GM18858 (cell line): ENCODE data around the gene EPHA2.
"Not testable (repeated sequence)": the region's sequence is repeated elsewhere in the genome, so short reads cannot be mapped to it uniquely, and the experiment has no call there.

Experiments
- ATAC-seq: cut with Tn5 transposase; IDR thresholded peaks from one replicate; pipeline ENCODE4 v1.9.1; 2021; ENCODE audit not compliant: unreplicated experiment

Gene EPHA2

DNA sequence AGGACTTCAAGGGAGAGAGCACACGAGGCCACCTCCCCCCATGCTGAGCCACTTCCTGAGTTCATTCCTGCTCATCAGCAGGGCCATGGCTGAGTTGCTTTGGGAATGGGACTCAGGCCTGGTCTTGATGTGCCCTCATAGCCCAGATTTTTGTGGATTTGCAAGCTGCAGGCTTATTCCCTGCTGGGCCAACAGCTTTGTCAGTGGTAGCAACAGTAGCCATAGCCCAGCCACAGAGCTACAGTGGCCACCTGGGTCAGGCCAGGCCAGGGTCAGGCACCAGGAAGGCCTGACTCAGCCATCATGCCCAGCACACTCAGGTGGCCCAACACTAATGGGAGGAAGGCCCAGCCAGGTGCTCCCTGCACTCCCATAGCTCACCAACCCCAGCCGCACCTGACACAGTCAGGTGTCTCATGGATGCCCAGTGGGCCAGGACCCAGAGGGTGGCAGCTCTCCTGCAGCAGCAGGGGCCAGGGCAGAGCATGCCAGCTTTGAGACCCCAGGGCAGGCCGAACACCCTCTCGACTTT, 33.5 kb downstream of the EPHA2 start:
- ATAC-seq, result no peak

DNA sequence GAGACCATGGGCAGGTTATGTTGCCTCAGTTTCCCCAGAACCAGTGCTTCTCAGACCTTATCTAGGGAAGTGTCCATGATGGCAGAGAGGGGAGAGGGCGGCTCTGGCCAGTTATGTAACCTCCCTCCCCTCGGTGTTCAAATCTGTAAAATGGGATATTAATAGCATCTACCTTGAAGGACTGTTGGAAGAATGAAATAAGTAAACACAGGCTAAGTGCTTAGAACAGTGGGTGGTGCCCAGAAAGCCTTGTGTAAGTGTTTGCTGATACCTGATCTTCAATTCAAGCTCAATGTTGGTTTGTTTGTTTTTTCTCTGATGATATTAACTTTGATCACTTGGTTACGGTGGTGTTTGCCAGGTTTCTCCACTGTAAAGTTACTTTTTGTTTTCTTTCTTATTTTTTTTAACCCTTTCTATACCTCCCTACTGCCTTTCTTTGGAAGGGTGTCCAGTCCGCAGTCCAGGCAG, 34.9 kb downstream of the EPHA2 start:
- ATAC-seq, result no peak

DNA sequence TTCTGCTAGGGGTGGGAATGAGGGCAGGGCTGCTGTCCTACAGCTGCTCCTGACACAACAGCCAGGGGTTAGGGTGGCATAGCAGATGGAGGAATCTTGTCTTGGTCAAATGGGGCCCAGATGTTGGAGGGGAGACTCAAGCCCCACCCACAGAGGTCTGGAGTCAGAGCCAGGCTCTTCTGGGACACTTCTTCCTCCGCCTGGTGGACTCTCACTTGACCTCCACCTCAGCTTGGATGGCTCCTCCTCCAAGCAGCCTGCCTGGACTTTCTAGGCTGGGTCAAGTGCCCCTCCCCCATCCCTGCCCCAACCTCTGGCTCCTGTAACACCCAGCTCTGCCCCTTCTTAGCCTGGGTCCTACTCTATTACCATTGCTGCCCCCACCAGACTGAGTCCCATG, 35.5 kb downstream of the EPHA2 start:
- no peak for ATAC-seq

DNA sequence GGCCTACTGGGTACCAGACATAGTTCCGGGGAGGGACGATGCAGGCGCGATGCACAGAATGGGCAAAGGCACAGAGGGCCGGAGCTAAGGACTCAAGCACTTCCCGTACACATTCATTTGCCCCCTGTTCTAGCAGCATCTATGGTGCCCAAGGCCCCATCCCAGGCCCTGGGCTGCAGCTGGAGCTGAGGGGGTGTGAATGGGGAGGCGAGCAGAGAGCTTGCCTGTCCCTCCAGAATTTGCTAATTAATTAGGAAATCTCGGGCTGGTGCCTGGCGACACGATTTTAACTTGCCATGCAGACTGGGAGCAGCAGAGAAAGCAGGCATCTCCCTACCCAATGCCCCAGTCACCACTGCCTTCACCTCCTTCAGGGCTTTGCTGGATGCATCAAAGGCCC, 35.9 kb downstream of the EPHA2 start:
- no peak for ATAC-seq

DNA sequence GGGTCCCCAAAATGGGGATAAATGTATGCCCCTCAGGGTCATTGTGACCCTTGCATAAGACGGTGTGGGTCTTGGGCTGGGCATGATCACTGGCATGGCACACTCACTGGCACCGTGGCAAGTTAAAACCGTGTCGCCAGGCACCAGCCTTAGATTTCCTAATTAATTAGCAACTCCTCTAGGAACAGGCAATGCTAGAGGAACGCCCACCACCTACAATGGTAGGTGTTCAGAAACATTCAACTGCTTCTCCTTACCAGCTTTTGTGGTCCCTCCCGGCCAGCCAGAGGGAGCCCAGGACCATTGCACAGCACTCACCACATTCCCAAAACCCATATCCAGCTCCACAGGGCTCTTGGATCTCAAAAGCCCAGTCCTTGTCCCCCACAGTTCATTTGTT, 36.4 kb downstream of the EPHA2 start:
- ATAC-seq, result no peak

DNA sequence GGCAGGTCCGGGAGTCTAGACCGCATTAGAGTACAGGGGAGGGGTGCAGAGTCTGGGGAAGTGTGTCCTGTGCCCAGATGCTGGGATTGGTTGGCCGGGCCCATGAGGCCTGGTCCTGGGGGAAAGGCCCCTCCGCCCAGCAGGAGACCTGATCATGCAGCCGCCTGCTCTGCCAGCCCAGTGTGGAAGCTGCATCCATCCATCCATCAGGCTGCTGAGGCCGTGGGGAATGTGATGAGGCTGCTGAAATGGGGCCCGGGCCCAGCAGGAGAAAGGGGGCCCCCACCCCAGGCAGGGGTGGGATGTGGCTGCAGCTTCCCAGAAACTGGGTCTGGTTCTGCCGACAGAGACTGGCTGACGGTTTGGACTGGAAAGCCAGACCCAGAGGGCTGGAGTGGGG, 37.2 kb downstream of the EPHA2 start:
- ATAC-seq, result no peak

DNA sequence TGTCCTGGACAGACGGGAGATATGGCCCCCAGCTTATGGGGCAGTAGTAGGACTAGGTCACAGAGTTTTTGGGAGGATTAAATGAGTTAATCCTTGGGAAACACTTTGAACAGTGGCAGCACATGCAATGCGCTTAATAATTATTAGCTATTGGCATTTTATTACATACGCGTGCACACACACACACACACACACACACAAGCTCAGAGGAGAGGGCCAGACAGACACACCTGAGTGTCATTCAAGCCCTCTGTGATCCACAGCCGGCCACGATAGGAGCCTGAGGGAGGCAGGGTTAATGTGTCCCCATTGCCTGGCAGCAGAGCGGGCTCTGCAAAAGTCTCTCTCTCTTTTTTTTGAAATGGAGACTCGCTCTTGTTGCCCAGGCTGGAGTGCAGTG, 37.9 kb downstream of the EPHA2 start:
- ATAC-seq, result no peak

DNA sequence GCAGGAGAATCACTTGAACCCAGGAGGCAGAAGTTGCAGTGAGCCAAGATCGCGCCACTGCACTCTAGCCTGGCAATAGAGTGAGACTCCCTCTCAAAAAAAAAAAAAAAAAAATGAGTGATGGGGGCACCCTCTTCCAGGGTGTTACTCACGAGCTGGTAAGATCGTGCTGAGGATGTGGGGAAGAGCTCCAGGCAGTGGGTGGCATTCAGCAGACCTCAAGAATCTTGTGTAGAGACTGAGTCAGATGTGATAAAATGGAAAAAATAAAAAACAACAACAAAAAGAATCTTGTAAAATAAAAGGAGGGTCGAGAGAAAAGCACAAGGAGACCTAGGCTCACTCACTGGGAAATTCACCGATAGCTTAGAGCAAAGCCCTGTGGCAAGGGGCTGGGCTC, 38.5 kb downstream of the EPHA2 start:
- ATAC-seq, result no peak

DNA sequence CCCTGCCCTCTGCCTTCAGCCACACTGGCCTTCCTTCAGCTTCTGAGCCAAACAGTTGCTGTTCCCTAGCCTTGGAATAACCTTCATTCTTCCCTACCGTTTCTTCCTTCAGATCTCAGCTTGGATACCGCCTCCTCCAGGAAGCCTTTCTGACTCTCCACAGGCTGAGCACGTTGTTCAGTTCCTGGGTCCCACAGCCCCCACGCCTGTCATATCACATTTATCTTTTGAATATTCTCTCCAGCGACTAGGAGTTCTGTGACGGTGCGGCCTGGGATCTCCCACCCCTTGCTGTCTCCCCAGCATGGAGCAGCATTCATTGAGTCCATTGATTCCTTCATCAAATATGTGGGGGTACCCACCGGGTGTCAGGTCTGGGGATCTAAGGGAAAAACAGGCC, 39.2 kb downstream of the EPHA2 start:
- ATAC-seq, result no peak

DNA sequence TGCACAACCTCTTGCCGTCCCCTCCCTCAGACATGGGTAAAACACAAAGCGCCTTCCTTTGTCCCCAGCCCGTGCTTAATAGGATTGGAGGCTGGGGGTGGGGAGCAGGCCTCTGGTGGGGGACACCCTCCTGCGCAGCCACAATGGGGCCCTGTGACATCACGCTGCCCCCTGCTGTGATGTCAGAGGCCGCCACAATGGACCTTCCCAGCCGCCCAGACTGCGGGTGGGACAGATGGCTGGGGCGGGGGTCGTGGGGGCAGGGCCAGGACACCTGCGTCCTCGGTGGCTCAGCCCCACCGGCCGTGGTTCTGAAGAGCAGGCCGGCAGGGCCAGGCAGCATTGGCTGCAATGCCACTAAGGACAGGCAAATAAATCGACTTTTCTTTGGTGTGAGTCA, 39.9 kb downstream of the EPHA2 start:
- no peak for ATAC-seq

DNA sequence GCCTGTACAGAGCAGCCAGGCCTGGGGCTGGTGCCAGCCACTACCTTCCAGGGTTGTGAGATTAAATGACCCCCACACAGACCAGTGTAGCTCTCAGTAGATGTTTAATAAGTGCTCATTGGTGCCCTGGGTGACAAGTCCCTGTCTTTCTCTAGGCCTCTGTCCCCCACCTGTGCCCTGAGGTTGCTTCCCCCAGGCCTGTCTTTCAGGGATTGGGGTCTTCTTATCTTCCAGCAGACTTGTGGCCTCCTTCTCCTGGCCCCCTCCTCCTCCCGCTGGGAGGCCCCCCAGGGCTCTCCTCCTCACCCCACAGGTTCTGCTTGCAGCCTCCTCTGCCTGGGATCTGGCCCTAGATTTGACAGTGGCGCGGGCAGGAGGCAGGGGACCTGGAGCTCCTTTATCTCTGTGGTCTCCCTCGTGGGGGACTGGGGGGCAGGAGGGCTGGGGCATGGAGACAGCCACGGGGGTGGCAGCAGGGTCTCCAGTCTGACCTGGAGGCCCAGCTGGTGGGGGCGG, 40.3 kb downstream of the EPHA2 start:
- ATAC-seq, result no peak

DNA sequence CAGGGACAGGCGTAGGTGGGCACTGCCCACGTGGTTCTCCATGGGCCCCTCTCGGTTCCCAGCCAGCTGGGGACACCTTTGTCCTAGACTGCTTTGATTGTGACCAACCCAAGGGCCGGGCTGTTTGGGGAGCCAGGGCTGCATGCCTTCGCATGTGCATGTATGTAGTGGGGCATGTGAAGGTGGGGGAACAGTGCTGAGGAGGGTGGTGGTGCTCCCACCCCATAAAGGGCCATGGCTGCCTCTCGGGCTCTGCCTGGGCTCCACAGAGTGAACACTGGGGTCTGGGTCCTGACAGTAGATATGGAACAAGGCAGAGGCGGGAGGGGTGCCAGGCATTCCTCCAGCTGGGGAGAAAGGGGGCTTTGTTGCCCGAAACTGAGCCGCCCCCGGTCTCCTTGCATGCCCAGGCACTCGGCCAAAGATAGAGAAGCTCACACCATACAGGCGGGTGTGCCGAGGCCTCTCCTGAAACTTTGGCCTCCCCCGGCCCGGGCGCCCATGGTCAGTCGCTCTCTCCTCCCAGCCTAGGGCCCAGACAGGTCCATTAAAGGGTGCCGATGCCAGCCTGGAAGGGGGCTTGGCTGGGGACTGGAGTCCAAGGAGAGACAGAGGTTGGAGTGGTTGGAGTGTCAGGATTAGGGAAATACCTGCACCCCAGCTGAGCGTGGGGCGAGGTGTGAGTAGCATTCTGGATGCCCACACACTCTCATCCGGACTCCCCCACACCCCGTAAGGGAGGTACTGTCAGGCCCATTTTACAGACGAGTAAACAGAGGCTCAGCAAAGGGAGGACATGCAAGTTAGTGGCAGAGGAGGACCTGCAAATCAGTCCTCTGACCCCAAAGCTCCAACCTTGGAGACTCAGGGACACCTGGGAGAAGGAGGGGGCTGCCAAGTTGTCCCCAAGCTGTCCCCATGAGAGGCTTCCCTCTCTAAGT, 41.1 kb downstream of the EPHA2 start:
- no peak for ATAC-seq

DNA sequence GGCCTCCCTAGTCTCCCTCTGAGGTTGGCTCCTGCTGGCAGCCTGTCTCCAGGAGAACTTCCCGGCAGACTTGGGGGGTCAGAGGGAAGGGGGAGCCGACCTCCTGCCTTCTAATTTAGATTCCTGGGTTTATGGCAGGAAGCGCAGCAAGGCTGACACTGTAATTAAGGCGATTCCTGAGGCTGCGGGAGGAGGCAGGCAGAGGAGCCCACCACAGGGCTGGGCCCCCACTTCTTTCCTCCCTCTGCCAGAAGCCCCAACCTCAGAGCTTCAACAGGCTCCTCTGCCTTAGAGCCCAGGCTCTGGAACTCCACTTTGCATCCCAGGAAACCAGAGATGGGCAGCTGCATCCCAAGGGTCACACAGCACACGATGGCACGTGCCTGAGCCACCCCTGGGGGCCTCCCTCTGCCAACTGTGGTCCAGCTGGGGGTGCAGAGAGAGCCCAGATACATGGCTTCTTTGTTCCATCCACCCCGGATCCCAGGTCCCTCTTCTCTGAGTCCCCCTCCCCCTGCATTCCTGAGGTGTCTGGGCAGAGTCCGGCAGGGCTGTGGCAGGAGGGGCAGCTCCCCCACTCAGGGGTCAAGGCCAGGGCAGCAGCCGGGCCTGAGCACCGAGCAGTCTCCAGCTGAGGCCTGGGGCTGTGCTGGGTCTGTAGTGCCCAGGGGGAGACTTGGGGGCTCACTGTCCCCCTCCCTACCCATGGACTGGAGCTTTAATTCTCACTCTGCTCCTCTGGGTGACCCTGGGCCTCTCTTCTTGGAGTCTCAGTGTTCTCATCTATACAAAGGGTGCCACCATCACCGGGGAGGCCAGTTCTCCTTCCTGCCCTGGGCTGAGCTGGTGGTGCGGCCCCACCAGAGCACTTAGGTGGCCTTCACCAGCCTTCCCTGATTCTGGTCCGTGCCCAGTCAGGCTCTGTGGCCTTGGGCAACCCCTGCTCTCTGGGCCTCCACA, 43.0 kb downstream of the EPHA2 start:
- ATAC-seq, result no peak

DNA sequence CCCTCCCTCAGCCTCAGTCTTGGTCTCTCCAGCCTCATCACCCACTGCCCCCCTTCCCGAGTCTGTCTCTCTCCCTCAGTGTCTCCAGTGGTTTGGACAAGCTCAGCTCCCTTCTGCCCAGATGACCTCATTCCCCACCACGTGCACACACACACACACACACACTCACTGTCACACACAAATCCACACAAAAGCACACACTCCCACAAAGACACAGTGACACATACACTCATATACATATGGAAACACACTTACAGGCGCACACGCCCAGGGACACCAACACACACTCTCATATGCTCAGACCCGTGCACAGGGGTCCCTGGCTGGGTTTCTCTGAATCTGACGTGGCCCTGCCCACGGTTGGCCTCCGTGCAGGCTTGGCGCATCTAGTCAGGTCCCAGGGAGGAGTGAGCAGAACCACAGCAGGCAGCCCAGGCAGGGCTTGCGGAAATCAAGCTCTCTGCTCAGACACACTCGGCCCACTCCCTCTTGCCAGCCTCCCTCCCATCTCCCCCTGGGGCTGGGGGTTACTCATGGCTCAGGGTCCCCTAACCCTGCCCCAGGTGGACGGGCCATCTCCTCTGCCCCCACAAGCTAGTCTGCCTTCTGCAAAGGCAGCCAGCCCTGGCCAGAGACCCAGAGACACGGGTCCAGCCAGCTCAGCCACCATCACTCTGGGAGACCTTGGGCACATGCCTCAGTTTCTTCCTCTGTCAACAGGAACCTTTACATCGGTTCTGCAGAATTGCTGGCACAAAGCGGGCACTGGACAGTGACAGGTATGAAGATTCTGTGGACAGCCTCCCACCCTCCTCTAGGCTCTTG, 43.9 kb downstream of the EPHA2 start:
- no peak for ATAC-seq

DNA sequence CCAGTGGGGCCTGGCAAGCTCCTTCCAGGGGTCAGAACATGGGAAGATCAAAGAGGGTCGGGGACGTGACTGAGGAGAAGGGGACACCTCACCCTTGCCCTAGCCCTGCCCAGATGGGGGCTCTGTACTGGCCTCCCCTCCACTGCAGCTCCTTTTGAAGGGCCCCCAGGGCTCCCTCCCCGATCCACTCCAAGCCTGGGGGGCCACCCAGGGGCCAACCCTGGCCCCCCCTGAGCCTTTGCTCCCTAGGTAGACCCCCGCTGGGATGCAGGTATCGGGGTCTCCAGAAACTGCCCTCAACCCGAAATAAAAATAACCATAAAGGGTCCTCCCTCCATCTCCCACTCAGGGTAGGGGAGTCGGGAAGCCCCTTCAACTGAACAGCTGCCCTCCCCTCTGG, 45.0 kb downstream of the EPHA2 start:
- no peak for ATAC-seq

DNA sequence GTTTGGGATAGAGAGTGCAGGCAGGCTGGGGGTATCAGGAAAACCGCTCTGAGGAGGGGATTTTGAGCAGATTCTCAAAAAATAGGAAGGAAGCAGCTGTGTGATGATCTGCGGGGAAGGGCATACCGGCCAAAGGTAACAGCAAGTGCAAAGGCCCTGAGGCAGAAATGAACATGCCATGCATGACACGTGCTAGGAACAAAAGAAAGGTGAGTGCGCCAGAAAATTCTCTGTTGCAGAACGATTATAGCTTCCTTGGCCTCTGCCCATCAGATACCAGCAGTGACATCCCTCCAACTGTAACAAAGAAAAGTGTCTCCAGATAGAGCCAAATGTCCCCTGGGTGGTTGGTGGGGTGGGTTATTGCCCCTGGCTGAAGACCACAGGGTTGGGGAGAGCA, 45.4 kb downstream of the EPHA2 start:
- ATAC-seq, result no peak

DNA sequence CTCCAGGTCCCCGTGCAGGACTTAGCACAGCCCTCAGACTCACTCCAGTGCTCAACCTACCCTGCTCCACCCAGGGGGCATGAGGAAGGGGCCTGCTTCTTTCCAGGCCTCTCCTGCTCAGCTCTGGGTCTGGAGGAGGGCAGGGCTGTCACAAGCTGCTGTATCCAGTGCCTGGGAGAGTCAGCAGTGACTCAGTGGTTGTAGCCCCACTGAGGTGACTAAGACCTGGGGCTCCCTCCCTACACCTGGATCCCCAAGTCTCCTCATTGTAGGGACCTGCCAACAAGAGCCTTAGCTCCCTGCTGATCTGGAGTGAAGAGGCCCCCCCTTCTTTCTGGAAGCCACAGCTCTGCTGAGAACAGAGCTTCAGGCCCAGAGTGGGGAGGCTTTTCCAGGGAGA, 46.3 kb downstream of the EPHA2 start:
- ATAC-seq, result no peak

DNA sequence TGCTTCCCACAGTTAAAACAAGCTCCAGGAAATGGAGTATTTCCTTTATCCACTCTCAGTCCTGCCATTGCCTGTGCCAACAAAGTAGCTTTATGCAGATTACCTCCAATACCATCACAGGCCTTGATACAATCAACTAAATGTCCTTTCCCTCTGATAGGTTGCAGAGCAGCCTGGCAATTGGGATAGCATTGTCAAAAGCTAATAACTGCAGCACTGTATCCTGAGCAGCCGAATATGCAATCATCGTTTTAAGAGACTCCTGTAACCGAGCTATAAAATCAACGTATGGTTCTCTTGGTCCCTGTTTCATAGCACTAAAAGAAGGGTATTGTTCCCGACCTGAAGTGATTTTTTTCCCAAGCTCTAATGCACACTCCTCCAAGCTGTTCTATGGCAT, 48.8 kb downstream of the EPHA2 start:
- not testable (repeated sequence) for ATAC-seq

DNA sequence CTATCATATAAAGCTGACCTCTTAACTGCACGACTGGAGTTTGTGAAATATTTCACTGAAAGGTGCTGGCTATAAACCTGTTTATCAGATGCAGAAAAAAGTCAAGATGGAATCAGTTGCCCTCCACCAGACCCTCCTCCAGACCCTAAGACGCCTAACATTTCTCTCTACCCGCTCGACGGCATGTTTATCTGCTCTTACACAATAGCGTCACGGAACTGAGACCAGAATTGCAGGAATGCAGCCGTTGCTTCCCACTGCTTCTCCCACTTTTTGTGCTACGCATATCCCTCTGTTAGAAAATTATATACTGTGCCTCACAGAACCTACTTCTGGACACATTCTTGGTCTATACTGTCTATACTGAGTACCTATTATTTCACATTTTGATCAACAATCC, 54.2 kb downstream of the EPHA2 start:
- ATAC-seq, result no peak

DNA sequence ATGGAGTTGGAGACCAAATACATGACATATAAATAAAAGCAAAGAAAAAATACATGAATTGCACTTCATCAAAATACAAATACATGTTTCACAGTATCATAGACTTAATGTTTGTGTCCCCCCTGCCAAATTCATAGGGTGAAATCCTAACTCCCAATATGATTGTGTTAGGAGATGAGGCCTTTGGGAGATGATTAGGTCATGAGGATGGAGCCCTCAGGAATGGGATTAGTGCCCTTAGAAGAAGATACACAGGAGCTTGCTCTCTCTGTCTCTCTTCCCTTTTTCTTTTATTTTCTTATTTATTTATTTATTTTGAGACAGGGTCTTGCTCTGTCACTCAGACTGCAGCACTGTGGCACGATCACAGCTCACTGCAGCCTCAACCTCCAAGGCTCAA, 56.5 kb downstream of the EPHA2 start:
- ATAC-seq, result no peak
